Measurements from ENCODE around the gene PRLR.

DNA sequence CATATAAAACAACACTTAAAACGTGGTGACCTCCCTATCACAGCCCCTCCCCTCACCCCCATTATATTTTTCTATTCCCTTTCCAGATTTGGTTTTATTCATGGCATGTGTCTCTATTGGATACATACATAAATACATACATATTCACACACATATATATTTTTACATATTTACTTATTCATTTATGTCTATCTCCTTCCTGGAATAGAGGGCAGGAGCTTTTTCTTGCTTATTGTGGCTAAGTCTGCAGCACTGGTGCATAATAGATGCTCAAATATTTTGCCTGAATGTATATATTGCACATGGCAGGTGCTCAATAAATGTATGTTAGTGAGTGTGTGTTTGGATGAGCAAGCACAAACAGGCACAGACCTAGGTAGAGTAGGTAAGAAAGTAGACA, 185.0 kb downstream of the PRLR start:
- TF ChIP-seq YY1 (IDR thresholded peaks at IDR 0.05; ENCODE audit: insufficient read depth, insufficient read length) (no peak), ZNF274 (IDR thresholded peaks at IDR 0.05; ENCODE audit: low read depth, low read length) (no peak)
